Right ventricle myocardium superior (tissue), 1 donor: ENCODE results near the gene PXDN. TPM values are rescaled to one million over a fixed set of nuclear protein-coding genes. Genes with fewer than 3 reads are reported as not detected.
A peak's percentile ranks its signal among the peaks of the same experiment; 100 is the strongest.
"Not testable (repeated sequence)": the region's sequence is repeated elsewhere in the genome, so short reads cannot be mapped to it uniquely, and the experiment has no call there.

Experiments used
- ATAC-seq: fragments of 200-7000 bp; cut with Tn5 transposase; one replicate; pipeline ENCODE4 v1.9.1; 2020; ENCODE audit warnings: mild to moderate bottlenecking; ENCODE audit not compliant: poor library complexity
- DNase-seq: peaks from one replicate; pipeline ENCODE4 v3.0.0-alpha.2; 2020
- intact Hi-C: fragments of 100-400 bp; cut with DNase I; formaldehyde crosslinking; loops from one replicate; pipeline ENCODE4 v1.11.2; 2022
- total RNA-seq: library from RNA; stranded (reverse); fragmentation: NEBNext Ultra II Directional; extraction: Animal tissue kit (Norgen Biotek cat#: 25700); gene quantifications from one replicate; pipeline ENCODE4 v1.2.1, GENCODE V29; 2021
- donor health status: DM: no; HTN: yes; CAD: no; lungs with severe emphysema.

PXDN gene
- total RNA-seq, 1 donor from 2014 or later = 15.6 TPM

DNA sequence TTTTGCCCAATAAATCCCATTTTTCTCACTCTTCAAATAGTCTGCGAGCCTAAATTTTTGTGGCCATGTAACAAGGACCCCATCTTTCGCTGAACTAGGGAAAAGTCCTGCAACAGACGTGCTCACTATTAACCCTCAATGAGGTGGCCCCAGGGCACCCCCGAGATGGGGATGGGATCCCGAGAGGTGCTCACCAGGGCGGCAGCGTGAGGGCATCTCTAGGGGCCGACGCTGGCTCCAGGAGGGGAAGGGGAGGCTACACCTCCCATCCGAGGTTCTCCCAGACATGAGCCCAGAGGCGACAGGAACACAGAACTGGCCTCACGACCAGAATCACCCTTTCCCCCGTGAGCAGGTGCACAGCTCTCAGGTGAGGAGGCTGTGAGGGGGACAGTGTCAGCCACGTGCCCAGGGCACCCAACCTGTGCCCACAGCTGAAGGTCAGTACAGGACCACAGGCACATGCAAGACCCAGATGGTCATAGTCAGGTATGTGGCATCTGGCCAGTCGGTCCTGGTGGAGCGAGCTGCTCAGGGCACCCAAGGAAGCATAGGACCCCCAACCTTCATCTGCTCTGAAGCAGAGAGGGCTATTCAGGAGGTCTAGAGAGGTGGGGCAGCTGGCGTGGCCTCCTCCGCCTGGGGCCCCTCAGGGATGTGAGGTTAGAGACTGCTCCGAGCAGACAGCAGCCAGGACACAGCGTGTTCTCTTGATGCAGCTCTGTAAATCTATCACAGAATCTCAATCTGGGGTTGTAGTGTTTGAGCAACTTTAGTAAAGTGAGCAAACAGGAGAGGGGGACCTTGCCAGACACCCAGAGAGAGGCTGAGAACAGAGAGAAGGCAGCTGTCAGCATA is 62.8 kb downstream of the PXDN start:
- intact Hi-C loops = no loop called here
- peak; percentile 45 for ATAC-seq
- no peak for DNase-seq

GRCh38 chr2:1681017-1681318 is 63.3 kb downstream of the PXDN start:
- no peak for DNase-seq
- intact Hi-C loops = no loop called here
- ATAC-seq = no peak

GRCh38 chr2:1680222-1681016 is 63.9 kb downstream of the PXDN start:
- no peak for ATAC-seq
- intact Hi-C loops = no loop called here
- no peak for DNase-seq

GRCh38 chr2:1679488-1680039 is 64.8 kb downstream of the PXDN start:
- not testable (repeated sequence) for ATAC-seq, DNase-seq
- intact Hi-C loops = loop anchor here (10.0 kb wide), 1 partner anchor 65 kb away; the partner anchor contains the start of gene PXDN

DNA sequence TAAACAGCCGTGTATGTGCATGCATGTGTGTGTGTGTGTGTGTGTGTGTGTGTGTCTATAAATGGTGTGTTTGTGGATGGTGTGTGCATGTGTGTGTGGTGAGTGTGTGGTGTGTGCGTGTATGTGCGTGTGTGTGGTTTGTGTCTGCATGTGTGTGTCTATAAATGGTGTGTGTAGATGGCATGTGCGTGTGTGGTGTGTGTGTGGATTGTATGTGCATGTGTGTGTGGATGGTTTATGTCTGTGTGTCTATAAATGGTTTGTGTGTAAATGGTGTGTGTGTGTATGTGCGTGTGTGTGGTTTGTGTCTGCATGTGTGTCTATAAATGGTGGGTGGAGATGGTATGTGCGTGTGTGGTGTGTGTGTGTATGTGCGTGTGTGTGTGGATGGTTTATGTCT is 65.2 kb downstream of the PXDN start:
- DNase-seq, ATAC-seq: not testable (repeated sequence)
- intact Hi-C loops = loop anchor here (10.0 kb wide), 1 partner anchor 66 kb away; the partner anchor contains the start of gene PXDN

DNA sequence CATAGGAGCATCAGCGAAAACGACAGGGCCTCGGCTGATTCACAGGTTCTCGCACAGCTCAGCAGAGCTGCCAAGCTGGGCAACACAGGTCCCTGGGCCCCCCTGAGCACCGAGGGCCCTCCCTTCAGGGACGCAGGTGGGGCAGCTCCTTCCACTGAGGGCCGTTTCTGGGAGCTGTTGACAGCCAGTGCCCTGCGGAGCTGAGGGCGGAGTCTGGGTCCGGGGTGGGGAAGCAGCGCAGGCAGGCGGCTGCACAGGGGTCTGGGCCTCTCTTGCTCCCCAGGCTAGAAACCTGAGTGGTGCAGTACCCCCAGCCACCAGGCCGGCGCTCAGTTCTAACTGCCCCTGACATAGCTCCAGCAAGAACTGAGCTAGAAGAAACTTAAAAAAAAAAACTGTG is 65.7 kb downstream of the PXDN start:
- DNase-seq (no peak), ATAC-seq (no peak)
- intact Hi-C loops = loop anchor here (10.0 kb wide), 1 partner anchor 66 kb away; the partner anchor contains the start of gene PXDN

DNA sequence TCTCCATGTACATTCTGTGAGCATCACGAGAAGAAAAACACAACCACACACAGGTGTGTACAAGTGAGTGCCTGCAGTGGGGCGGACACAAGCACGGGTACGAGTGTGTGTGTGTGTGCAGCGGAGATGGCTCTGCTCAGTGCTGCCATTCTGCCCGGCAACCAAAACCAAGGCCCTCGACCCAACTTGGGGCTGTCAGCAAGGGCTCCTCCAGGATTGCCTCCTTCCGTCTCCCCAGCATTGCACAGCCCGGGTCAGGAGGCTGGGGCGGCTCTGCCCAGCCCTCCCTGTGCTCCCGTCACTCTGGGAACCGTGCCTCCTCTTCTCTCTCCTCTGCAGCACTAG is 66.5 kb downstream of the PXDN start:
- intact Hi-C loops = loop anchor here (10.0 kb wide), 1 partner anchor 67 kb away; the partner anchor contains the start of gene PXDN
- DNase-seq = no peak
- no peak for ATAC-seq

GRCh38 chr2:1676913-1677820 is 67.1 kb downstream of the PXDN start:
- intact Hi-C loops = loop anchor here (10.0 kb wide), 1 partner anchor 68 kb away; the partner anchor contains the start of gene PXDN
- ATAC-seq (no peak), DNase-seq (no peak)

GRCh38 chr2:1676091-1676912 is 68.0 kb downstream of the PXDN start:
- DNase-seq (no peak), ATAC-seq (no peak)
- intact Hi-C loops = loop anchor here (10.0 kb wide), 1 partner anchor 68 kb away; the partner anchor contains the start of gene PXDN

- DNase-seq (no peak), ATAC-seq (no peak)
- intact Hi-C loops = loop anchor here (10.0 kb wide), 1 partner anchor 69 kb away; the partner anchor contains the start of gene PXDN
Observed at GRCh38 chr2:1675633-1676032, 68.7 kb downstream of the PXDN start.

- no peak for DNase-seq
- no peak for ATAC-seq
- intact Hi-C loops = loop anchor here (10.0 kb wide), 1 partner anchor 70 kb away; the partner anchor contains the start of gene PXDN
Observed at GRCh38 chr2:1674766-1675397, 69.4 kb downstream of the PXDN start.

- no peak for ATAC-seq
- intact Hi-C loops = loop anchor here (10.0 kb wide), 1 partner anchor 71 kb away; the partner anchor contains the start of gene PXDN
- DNase-seq = no peak
Observed at GRCh38 chr2:1674276-1674675, 70.0 kb downstream of the PXDN start.

DNA sequence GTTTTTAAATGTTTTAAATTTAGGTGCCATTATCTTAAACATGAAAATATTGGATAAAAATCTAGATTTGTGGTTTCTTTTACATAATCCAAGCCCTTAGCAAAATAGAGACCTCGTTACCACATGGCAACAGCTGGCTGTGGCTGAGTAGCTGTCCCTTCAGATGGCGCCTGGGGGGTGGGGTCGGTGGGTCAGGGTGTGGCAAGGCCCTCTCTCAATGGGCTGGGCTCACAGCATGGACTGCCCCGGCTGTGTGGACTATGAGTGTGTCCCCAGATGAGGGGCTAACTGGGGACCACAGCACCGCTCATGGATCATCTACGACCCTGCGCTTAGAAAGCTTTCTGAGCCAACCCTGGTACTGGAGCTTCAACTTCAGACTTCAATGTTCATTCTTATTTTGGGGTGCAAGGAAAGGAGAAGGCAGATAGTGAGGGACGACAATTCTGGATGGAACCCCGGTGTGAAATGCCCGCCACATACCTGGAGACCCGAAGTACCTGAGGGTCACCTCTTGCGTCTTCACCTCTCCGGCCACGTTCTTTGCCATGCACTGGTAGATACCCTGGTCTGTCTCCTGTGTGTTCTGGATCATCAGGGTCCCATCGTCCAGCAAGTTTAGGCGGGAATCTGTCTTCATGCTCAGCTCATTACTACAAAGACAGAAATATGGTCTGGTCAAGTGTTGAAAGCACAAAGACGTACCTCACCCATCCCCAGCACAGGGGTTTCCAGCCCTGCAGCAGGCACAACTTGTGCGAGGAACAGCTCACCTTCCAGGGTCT is 71.0 kb downstream of the PXDN start:
- DNase-seq = no peak
- intact Hi-C loops = loop anchor here (10.0 kb wide), 1 partner anchor 71 kb away; the partner anchor contains the start of gene PXDN
- no peak for ATAC-seq

DNA sequence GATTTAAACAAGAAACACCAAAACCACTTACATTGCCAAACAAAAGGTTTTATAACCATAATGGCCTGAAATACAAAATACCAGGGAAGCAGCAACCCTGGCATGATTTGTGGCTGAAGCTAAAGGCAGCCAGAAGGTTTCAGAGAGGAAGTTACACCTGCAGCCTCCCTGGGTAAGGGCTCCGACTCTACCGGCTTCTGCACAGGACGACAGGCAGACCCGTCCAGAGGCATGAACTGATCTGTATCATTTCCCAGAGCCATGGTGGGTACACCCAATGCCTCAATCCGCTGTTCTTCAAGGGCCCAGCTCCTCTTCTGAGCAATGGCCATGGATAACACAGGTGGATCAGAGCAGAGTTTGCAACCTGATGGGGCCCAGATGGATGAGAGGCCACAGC is 71.6 kb downstream of the PXDN start:
- DNase-seq (no peak), ATAC-seq (no peak)
- intact Hi-C loops = loop anchor here (10.0 kb wide), 1 partner anchor 72 kb away; the partner anchor contains the start of gene PXDN

GRCh38 chr2:1671916-1672315 is 72.4 kb downstream of the PXDN start:
- intact Hi-C loops = loop anchor here (10.0 kb wide), 1 partner anchor 73 kb away; the partner anchor contains the start of gene PXDN
- no peak for DNase-seq
- no peak for ATAC-seq

DNA sequence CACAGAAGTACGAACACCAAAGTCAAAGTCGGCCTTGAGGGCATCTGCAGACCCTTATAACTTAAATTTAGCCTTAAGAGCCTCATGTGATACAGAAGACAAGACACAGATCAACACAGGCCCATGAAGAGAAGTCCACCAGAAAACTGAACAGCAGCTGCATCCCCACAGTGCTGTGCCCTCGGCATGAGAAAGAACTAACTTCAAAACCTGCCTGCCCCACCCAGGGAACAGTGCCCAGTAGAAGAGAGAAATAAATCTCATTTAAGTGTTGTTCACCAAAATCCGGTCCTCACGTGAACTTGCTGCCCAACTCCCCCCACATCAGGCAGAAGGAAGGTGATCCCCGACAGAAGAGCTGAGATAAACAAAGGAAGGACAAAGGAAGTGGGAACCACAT is 73.7 kb downstream of the PXDN start:
- peak; percentile 23 for DNase-seq

More for the DNA sequence above, 73.7 kb downstream of the PXDN start:
- ATAC-seq = no peak
- intact Hi-C loops = loop anchor here (10.0 kb wide), 1 partner anchor 74 kb away; the partner anchor contains the start of gene PXDN
